ENCODE results near the gene PCDH9. TPM values are rescaled to one million over a fixed set of nuclear protein-coding genes. Genes with fewer than 3 reads are reported as not detected.

Gene PCDH9
- total and polyA plus RNA-seq, 2 experiments from 2014 or later, result 0.31 to 0.52 TPM

DNA sequence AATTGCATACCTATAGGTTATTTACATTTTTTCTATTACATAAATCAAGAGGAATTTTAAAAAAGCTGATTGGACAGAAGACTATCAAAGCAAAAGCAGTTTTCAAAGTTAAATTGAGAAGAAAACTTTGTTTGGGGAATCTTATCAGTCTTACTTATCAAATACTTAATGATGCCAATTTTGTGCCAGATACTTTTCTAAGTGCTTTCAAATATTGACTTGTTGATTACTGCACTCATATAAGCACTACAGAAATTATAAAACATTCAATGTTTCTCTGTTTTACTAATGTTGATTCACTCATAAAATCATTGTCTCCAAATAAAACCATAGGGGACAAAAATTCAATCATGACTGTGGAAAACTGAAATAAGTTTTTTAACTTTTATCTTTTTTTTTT, 36.2 kb downstream of the PCDH9 start (continued):
- TF ChIP-seq, protein P1, sequence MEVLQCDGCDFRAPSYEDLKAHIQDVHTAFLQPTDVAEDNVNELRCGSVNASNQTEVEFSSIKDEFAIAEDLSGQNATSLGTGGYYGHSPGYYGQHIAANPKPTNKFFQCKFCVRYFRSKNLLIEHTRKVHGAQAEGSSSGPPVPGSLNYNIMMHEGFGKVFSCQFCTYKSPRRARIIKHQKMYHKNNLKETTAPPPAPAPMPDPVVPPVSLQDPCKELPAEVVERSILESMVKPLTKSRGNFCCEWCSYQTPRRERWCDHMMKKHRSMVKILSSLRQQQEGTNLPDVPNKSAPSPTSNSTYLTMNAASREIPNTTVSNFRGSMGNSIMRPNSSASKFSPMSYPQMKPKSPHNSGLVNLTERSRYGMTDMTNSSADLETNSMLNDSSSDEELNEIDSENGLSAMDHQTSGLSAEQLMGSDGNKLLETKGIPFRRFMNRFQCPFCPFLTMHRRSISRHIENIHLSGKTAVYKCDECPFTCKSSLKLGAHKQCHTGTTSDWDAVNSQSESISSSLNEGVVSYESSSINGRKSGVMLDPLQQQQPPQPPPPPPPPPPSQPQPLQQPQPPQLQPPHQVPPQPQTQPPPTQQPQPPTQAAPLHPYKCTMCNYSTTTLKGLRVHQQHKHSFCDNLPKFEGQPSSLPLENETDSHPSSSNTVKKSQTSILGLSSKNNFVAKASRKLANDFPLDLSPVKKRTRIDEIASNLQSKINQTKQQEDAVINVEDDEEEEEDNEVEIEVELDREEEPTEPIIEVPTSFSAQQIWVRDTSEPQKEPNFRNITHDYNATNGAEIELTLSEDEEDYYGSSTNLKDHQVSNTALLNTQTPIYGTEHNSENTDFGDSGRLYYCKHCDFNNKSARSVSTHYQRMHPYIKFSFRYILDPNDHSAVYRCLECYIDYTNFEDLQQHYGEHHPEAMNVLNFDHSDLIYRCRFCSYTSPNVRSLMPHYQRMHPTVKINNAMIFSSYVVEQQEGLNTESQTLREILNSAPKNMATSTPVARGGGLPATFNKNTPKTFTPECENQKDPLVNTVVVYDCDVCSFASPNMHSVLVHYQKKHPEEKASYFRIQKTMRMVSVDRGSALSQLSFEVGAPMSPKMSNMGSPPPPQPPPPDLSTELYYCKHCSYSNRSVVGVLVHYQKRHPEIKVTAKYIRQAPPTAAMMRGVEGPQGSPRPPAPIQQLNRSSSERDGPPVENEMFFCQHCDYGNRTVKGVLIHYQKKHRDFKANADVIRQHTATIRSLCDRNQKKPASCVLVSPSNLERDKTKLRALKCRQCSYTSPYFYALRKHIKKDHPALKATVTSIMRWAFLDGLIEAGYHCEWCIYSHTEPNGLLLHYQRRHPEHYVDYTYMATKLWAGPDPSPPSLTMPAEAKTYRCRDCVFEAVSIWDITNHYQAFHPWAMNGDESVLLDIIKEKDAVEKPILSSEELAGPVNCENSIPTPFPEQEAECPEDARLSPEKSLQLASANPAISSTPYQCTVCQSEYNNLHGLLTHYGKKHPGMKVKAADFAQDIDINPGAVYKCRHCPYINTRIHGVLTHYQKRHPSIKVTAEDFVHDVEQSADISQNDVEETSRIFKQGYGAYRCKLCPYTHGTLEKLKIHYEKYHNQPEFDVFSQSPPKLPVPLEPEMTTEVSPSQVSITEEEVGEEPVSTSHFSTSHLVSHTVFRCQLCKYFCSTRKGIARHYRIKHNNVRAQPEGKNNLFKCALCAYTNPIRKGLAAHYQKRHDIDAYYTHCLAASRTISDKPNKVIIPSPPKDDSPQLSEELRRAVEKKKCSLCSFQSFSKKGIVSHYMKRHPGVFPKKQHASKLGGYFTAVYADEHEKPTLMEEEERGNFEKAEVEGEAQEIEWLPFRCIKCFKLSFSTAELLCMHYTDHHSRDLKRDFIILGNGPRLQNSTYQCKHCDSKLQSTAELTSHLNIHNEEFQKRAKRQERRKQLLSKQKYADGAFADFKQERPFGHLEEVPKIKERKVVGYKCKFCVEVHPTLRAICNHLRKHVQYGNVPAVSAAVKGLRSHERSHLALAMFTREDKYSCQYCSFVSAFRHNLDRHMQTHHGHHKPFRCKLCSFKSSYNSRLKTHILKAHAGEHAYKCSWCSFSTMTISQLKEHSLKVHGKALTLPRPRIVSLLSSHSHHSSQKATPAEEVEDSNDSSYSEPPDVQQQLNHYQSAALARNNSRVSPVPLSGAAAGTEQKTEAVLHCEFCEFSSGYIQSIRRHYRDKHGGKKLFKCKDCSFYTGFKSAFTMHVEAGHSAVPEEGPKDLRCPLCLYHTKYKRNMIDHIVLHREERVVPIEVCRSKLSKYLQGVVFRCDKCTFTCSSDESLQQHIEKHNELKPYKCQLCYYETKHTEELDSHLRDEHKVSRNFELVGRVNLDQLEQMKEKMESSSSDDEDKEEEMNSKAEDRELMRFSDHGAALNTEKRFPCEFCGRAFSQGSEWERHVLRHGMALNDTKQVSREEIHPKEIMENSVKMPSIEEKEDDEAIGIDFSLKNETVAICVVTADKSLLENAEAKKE (CRISPR knock-in tag; IDR thresholded peaks at IDR 0.05), result no peak
- TF ChIP-seq, protein P2, sequence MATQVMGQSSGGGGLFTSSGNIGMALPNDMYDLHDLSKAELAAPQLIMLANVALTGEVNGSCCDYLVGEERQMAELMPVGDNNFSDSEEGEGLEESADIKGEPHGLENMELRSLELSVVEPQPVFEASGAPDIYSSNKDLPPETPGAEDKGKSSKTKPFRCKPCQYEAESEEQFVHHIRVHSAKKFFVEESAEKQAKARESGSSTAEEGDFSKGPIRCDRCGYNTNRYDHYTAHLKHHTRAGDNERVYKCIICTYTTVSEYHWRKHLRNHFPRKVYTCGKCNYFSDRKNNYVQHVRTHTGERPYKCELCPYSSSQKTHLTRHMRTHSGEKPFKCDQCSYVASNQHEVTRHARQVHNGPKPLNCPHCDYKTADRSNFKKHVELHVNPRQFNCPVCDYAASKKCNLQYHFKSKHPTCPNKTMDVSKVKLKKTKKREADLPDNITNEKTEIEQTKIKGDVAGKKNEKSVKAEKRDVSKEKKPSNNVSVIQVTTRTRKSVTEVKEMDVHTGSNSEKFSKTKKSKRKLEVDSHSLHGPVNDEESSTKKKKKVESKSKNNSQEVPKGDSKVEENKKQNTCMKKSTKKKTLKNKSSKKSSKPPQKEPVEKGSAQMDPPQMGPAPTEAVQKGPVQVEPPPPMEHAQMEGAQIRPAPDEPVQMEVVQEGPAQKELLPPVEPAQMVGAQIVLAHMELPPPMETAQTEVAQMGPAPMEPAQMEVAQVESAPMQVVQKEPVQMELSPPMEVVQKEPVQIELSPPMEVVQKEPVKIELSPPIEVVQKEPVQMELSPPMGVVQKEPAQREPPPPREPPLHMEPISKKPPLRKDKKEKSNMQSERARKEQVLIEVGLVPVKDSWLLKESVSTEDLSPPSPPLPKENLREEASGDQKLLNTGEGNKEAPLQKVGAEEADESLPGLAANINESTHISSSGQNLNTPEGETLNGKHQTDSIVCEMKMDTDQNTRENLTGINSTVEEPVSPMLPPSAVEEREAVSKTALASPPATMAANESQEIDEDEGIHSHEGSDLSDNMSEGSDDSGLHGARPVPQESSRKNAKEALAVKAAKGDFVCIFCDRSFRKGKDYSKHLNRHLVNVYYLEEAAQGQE (IDR thresholded peaks at IDR 0.05; ENCODE audit: unreplicated experiment), result no peak
- no peak for TF ChIP-seq STAT1 (IDR thresholded peaks at IDR 0.05; ENCODE audit: unreplicated experiment)
- no peak for TF ChIP-seq ZNF114 (CRISPR knock-in tag; IDR thresholded peaks at IDR 0.05)

DNA sequence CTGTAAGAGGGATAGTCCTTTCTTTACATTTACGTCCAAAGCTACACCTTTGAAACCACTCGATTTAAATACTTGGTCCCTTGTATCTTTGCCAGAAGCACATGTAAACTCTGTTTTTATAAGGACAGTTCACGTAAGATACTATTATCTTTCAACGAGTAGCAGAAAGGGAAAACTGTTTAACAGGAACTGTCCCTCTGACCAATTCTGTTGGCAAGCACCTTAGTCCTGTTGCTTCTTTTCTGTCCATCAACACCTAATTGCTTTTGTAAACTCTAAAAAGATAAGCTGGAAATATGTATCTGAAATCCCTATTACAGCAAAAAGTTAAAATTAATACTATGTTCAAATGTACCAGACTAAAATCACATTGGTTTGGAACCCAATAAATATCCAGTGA, 37.4 kb downstream of the PCDH9 start:
- Mint-ChIP-seq H3K9me3 (no peaks in the 10 kb centered on the region), H3K36me3 (ENCODE audit: low read depth) (no peaks in the 10 kb centered on the region), H3K27me3 (ENCODE audit: insufficient read depth, low read depth, poor library complexity) (no peaks in the 10 kb centered on the region), H3K4me3 (no peak overlapping the region), H3K4me1 (no peaks in the 10 kb centered on the region), H3K27ac (no peak overlapping the region)
- H3K4me2 ChIP-seq, result no peak overlapping the region
- H3F3A ChIP-seq (replicated peaks; ENCODE audit: low read depth), result no peaks in the 10 kb centered on the region
- DNase-seq (ENCODE audit: low spot score) (no peak), ATAC-seq (no peak)
- H3K27ac ChIP-seq (ENCODE audit: low read depth), result no peak overlapping the region
- H3K4me3 ChIP-seq, result no peak overlapping the region
- no peaks in the 10 kb centered on the region for H3K36me3 ChIP-seq (ENCODE audit: insufficient read depth)
- H3K4me1 ChIP-seq (ENCODE audit: insufficient read depth), result no peaks in the 10 kb centered on the region
- H2AFZ ChIP-seq, result no peak overlapping the region
- no peaks in the 10 kb centered on the region for H3K79me2 ChIP-seq (replicated peaks; ENCODE audit: insufficient read depth)
- no peaks in the 10 kb centered on the region for H3K9me2 ChIP-seq (ENCODE audit: insufficient read depth)
- no peaks in the 10 kb centered on the region for H3K27me3 ChIP-seq (ENCODE audit: insufficient read depth)
- no peaks in the 10 kb centered on the region for H4K20me1 ChIP-seq (replicated peaks; ENCODE audit: insufficient read depth)
- TF ChIP-seq, protein P2 (IDR thresholded peaks at IDR 0.05; ENCODE audit: unreplicated experiment), result no peak
- no peak for TF ChIP-seq EZH2phosphoT487 (IDR thresholded peaks at IDR 0.05; ENCODE audit: unreplicated experiment)
- TF ChIP-seq ZNF331 (CRISPR knock-in tag; IDR thresholded peaks at IDR 0.05; ENCODE audit: low read depth), result no peak
- TF ChIP-seq ZNF114 (CRISPR knock-in tag; IDR thresholded peaks at IDR 0.05), result no peak
- TF ChIP-seq, protein P3, sequence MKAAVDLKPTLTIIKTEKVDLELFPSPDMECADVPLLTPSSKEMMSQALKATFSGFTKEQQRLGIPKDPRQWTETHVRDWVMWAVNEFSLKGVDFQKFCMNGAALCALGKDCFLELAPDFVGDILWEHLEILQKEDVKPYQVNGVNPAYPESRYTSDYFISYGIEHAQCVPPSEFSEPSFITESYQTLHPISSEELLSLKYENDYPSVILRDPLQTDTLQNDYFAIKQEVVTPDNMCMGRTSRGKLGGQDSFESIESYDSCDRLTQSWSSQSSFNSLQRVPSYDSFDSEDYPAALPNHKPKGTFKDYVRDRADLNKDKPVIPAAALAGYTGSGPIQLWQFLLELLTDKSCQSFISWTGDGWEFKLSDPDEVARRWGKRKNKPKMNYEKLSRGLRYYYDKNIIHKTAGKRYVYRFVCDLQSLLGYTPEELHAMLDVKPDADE (IDR thresholded peaks at IDR 0.05), result no peak
- TF ChIP-seq, protein P4, sequence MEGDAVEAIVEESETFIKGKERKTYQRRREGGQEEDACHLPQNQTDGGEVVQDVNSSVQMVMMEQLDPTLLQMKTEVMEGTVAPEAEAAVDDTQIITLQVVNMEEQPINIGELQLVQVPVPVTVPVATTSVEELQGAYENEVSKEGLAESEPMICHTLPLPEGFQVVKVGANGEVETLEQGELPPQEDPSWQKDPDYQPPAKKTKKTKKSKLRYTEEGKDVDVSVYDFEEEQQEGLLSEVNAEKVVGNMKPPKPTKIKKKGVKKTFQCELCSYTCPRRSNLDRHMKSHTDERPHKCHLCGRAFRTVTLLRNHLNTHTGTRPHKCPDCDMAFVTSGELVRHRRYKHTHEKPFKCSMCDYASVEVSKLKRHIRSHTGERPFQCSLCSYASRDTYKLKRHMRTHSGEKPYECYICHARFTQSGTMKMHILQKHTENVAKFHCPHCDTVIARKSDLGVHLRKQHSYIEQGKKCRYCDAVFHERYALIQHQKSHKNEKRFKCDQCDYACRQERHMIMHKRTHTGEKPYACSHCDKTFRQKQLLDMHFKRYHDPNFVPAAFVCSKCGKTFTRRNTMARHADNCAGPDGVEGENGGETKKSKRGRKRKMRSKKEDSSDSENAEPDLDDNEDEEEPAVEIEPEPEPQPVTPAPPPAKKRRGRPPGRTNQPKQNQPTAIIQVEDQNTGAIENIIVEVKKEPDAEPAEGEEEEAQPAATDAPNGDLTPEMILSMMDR (conservative IDR thresholded peaks at IDR 0.05; ENCODE audit: low read depth in 2 of 2), result no peak
- no peak for TF ChIP-seq POLR2AphosphoS5 (IDR thresholded peaks at IDR 0.05; ENCODE audit: low read depth)

Data from GM23338 (cell line).